Measurements from ENCODE around the gene ACE. TPM values are rescaled to one million over a fixed set of nuclear protein-coding genes. Genes with fewer than 3 reads are reported as not detected.

Gene ACE
- total RNA-seq, 4 donors from 2014 or later, result 1.7 to 6.3 (median 4.8) TPM

- DNase-seq, result peak in 1 of 2 donors; percentile 34
- H3K9me3 ChIP-seq, result no peaks in the 10 kb centered on the region
- peak overlapping the region; percentile 68 to 83 (median 78) for H3K27ac ChIP-seq
- in situ Hi-C loops (cut with MboI; ENCODE audit: low sequenced_read_pairs in 4 of 4), result loop anchor here in 2 of 4 donors (25.0 kb wide), 2 partner anchors 265 to 390 kb away; partner anchors contain the start of genes FTSJ3 (in 1 of the 2), LIMD2 (in 1 of the 2), PSMC5 (in 1 of the 2) and SMARCD2 (in 1 of the 2)
- H3K4me1 ChIP-seq, result peaks cover 19 to 25% of the 10 kb centered on the region in 2 donors
- peak overlapping the region; percentile 62 to 77 (median 72) for H3K4me3 ChIP-seq
- H3K27me3 ChIP-seq, result peaks cover 0 to 6% (median 2%) of the 10 kb centered on the region in 3 donors
- intact Hi-C loops (cut with DNase I; ENCODE audit: low total_unique reads), result no loop called here
- H3K36me3 ChIP-seq, result no peaks in the 10 kb centered on the region
- ATAC-seq, result peak; percentile 36 to 52
- TF ChIP-seq POLR2A (IDR thresholded peaks at IDR 0.05), result no peak
- TF ChIP-seq, protein P1, sequence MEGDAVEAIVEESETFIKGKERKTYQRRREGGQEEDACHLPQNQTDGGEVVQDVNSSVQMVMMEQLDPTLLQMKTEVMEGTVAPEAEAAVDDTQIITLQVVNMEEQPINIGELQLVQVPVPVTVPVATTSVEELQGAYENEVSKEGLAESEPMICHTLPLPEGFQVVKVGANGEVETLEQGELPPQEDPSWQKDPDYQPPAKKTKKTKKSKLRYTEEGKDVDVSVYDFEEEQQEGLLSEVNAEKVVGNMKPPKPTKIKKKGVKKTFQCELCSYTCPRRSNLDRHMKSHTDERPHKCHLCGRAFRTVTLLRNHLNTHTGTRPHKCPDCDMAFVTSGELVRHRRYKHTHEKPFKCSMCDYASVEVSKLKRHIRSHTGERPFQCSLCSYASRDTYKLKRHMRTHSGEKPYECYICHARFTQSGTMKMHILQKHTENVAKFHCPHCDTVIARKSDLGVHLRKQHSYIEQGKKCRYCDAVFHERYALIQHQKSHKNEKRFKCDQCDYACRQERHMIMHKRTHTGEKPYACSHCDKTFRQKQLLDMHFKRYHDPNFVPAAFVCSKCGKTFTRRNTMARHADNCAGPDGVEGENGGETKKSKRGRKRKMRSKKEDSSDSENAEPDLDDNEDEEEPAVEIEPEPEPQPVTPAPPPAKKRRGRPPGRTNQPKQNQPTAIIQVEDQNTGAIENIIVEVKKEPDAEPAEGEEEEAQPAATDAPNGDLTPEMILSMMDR (IDR thresholded peaks at IDR 0.05 in 4 of 5, conservative IDR thresholded peaks at IDR 0.05 in 1 of 5), result peak in 1 of 5 experiments; percentile 18
These were observed 29.9 kb upstream of the ACE start for GRCh38 chr17:63446753-63447470.

DNA sequence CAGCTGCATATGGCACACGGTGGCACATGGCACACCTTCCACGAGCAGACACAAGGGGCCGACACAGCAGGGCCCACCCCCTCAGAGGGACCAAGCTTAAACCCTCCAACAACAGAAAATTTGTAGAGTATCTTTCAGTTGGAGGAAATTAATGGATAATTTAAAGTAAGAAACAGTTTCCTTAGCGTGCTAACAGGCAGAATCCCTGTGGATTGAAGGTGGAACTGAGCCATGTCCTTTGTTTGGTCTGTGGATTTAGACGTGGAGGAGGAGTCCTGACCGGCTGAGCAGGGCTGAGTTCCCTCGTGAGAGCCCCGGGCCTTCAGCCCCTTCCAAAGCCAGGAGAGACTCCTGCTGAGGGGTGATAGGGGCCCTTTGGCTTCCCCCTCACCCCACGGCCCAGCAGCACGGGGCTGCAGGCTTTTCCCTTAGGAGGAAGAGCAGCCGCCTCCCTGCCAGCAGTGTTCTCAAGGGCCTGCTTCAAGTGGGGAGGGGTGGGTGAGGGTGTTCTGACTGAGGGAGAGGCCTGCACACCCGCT, 29.3 kb upstream of the ACE start:
- H3K4me3 ChIP-seq, result peak overlapping the region in 2 of 4 donors; percentile 75 to 77
- DNase-seq (no peak), ATAC-seq (no peak)
- H3K9me3 ChIP-seq, result no peaks in the 10 kb centered on the region
- H3K4me1 ChIP-seq, result peaks cover 19 to 25% of the 10 kb centered on the region in 2 donors
- peak overlapping the region; percentile 68 to 83 (median 78) for H3K27ac ChIP-seq
- H3K27me3 ChIP-seq, result peaks cover 0 to 6% (median 2%) of the 10 kb centered on the region in 3 donors
- no peaks in the 10 kb centered on the region for H3K36me3 ChIP-seq
- intact Hi-C loops (cut with DNase I; ENCODE audit: low total_unique reads) (no loop called here), in situ Hi-C loops (cut with MboI; ENCODE audit: low sequenced_read_pairs in 4 of 4) (loop anchor here in 2 of 4 donors (25.0 kb wide), 2 partner anchors 265 to 390 kb away; partner anchors contain the start of genes FTSJ3 (in 1 of the 2), LIMD2 (in 1 of the 2), PSMC5 (in 1 of the 2) and SMARCD2 (in 1 of the 2))
- TF ChIP-seq, protein P1 (IDR thresholded peaks at IDR 0.05 in 4 of 5, conservative IDR thresholded peaks at IDR 0.05 in 1 of 5), result no peak
- TF ChIP-seq POLR2A (IDR thresholded peaks at IDR 0.05), result no peak

DNA sequence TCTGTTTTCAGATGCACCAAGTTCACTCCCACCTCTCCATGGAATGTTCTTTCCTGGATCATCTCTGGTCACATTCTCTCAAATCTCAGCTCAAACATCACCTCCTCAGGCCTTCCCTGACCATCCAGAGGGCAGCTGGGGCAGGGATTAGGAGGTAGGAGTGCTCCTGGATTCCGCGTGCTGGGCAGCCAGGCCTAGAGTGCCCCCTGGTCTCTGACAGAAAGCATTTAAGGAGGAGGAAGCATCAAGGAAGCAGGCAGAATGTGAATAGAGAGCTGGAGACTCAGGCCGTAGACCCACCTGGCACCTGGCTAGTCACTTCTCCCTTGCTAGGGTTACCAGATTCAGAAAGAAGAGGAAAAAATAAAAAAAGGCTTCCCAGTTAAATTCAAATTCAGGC, 28.2 kb upstream of the ACE start:
- intact Hi-C loops (cut with DNase I; ENCODE audit: low total_unique reads), result no loop called here
- peaks cover 19 to 25% of the 10 kb centered on the region in 2 donors for H3K4me1 ChIP-seq
- DNase-seq, result no peak
- no peak overlapping the region for H3K27ac ChIP-seq
- H3K36me3 ChIP-seq, result no peaks in the 10 kb centered on the region
- TF ChIP-seq POLR2A (IDR thresholded peaks at IDR 0.05), result no peak
- TF ChIP-seq, protein P1 (IDR thresholded peaks at IDR 0.05 in 4 of 5, conservative IDR thresholded peaks at IDR 0.05 in 1 of 5), result no peak
- H3K9me3 ChIP-seq, result no peaks in the 10 kb centered on the region
- H3K27me3 ChIP-seq, result peaks cover 0 to 6% (median 2%) of the 10 kb centered on the region in 3 donors
- ATAC-seq, result no peak
- in situ Hi-C loops (cut with MboI; ENCODE audit: low sequenced_read_pairs in 4 of 4), result loop anchor here in 2 of 4 donors (25.0 kb wide), 2 partner anchors 264 to 389 kb away; partner anchors contain the start of genes FTSJ3 (in 1 of the 2), LIMD2 (in 1 of the 2), PSMC5 (in 1 of the 2) and SMARCD2 (in 1 of the 2)
- H3K4me3 ChIP-seq, result no peak overlapping the region

DNA sequence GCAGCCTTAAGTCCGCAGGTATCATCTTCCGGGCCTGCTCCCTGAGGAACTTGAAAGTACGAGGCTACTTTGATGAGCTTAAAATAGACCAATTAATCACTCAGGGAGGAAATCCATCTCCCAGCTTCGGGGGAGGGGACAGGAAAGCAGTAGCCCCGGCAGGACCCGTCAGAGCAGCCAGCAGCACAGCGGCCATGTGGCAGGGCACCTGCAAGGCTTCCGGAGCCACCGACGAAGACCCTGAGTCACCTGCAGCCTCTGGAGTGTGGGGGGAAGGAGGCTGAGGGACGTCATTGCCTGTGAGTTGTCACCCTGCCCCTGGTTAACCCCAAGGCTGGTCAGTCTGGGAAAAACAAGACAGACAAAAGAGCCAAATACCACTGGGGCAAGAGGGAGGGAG, 26.3 kb upstream of the ACE start:
- Histone ChIP-seq H3K27me3 (peaks cover 0 to 3% (median 0%) of the 10 kb centered on the region in 3 donors), H3K9me3 (no peaks in the 10 kb centered on the region), H3K27ac (no peak overlapping the region), H3K4me3 (no peak overlapping the region), H3K36me3 (no peaks in the 10 kb centered on the region), H3K4me1 (peaks cover 18 to 19% of the 10 kb centered on the region in 2 donors)
- intact Hi-C loops (cut with DNase I; ENCODE audit: low total_unique reads) (no loop called here), in situ Hi-C loops (cut with MboI; ENCODE audit: low sequenced_read_pairs in 4 of 4) (loop anchor here in 1 of 4 donors (25.0 kb wide), 1 partner anchor 88 kb away; no protein-coding TSS in a partner anchor)
- DNase-seq (no peak), ATAC-seq (no peak)
- no peak for TF ChIP-seq POLR2A (IDR thresholded peaks at IDR 0.05)
- TF ChIP-seq, protein P1 (IDR thresholded peaks at IDR 0.05 in 4 of 5, conservative IDR thresholded peaks at IDR 0.05 in 1 of 5), result no peak

Measured in gastrocnemius medialis (tissue), 4 donors.